Smooth muscle cell (in vitro differentiated cells): ENCODE data around the gene EVA1C. TPM values are rescaled to one million over a fixed set of nuclear protein-coding genes. Genes with fewer than 3 reads are reported as not detected.

ENCODE experiments used
- DNase-seq: peaks from one replicate; lab custom pipeline; 2025; ENCODE audit not compliant: unreplicated experiment; lab: John Stamatoyannopoulos, UW
- H2AFZ ChIP-seq: fragments of 200-600 bp; sonication (generic); 2 replicates; pipeline ENCODE4 v1.6.0; 2016; ENCODE audit warnings: antibody characterized with exemption, low read depth, mild to moderate bottlenecking
- H3F3A ChIP-seq: fragments of 200-600 bp; sonication (generic); 2 replicates; pipeline ENCODE4 v1.6.0; 2017; ENCODE audit warnings: antibody characterized with exemption, low read depth
- H3K27ac ChIP-seq: fragments of 200-600 bp; sonication (generic); 2 replicates; pipeline ENCODE4 v1.5.1; 2016; ENCODE audit warnings: low read depth, mild to moderate bottlenecking
- H3K27me3 ChIP-seq: fragments of 200-600 bp; sonication (generic); 2 replicates; pipeline ENCODE4 v1.6.1; 2016; ENCODE audit warnings: low read depth, mild to moderate bottlenecking
- H3K36me3 ChIP-seq: fragments of 200-600 bp; sonication (generic); 2 replicates; pipeline ENCODE4 v1.5.1; 2016; ENCODE audit warnings: low read depth
- H3K4me1 ChIP-seq: fragments of 200-600 bp; sonication (generic); 2 replicates; pipeline ENCODE4 v1.5.1; 2016; ENCODE audit warnings: low read depth
- H3K4me2 ChIP-seq: fragments of 200-600 bp; sonication (generic); 2 replicates; pipeline ENCODE4 v1.6.0; 2016; ENCODE audit warnings: mild to moderate bottlenecking
- H3K4me3 ChIP-seq: fragments of 200-600 bp; sonication (generic); 2 replicates; pipeline ENCODE4 v1.5.1; 2016; ENCODE audit warnings: mild to moderate bottlenecking
- H3K79me2 ChIP-seq: fragments of 200-600 bp; sonication (generic); 2 replicates; pipeline ENCODE4 v1.6.0; 2016; ENCODE audit warnings: low read depth, mild to moderate bottlenecking
- H3K9ac ChIP-seq: fragments of 200-600 bp; sonication (generic); 2 replicates; pipeline ENCODE4 v1.6.0; 2016; ENCODE audit warnings: low read depth
- H3K9me3 ChIP-seq: fragments of 200-600 bp; sonication (generic); replicated peaks from 2 replicates; pipeline ENCODE4 v1.5.1; 2016; ENCODE audit warnings: low read depth
- H4K20me1 ChIP-seq: fragments of 200-600 bp; sonication (generic); 2 replicates; pipeline ENCODE4 v1.6.0; 2016; ENCODE audit warnings: low read depth
- CTCF ChIP-seq: fragments of 200-600 bp; sonication (generic); IDR thresholded peaks from 2 replicates; pipeline ENCODE4 v1.5.1; 2017; ENCODE audit warnings: borderline replicate concordance, mild to moderate bottlenecking, antibody characterized with exemption; ENCODE audit not compliant: insufficient read depth, poor library complexity, severe bottlenecking
- WGBS: methylation state at CpG from one replicate; pipeline ENCODE4 v1.1.7; 2016; ENCODE audit warnings: low lambda C conversion rate; 5-methylcytosine and 5-hydroxymethylcytosine counted together
- polyA plus RNA-seq: library from polyadenylated mRNA; unstranded; fragments of >200 nt; fragmentation: Nextera tagmentation; extraction: Ambion mirVana; gene quantifications from 2 replicates; pipeline ENCODE4 v1.2.1, GENCODE V29; 2016
- total RNA-seq: library from RNA; depleted of rRNA; stranded (reverse); fragments of >200 nt; gene quantifications from 2 replicates; pipeline ENCODE4 v1.2.3, GENCODE V29; 2014

Gene EVA1C
- total and polyA plus RNA-seq, 2 experiments from 2014 or later, result 1.9 to 3.7 TPM

- Histone ChIP-seq H3K4me1 (peaks cover 4% of the 10 kb centered on the region), H3K4me3 (no peak overlapping the region), H3K9ac (no peak overlapping the region), H3K27ac (no peak overlapping the region), H3K27me3 (no peaks in the 10 kb centered on the region), H3K4me2 (no peak overlapping the region), H4K20me1 (no peaks in the 10 kb centered on the region), H2AFZ (no peak overlapping the region), H3K9me3 (no peaks in the 10 kb centered on the region), H3K79me2 (no peaks in the 10 kb centered on the region), H3F3A (no peaks in the 10 kb centered on the region), H3K36me3 (no peaks in the 10 kb centered on the region)
- no peak for DNase-seq
- WGBS, result 46% methylated on average over 4 of the region's 9 CpGs
- TF ChIP-seq CTCF, result no peak
Observed at GRCh38 chr21:32477424-32477745, 64.9 kb downstream of the EVA1C start.

GRCh38 chr21:32481875-32482408 lies 69.4 kb downstream of the EVA1C start:
- Histone ChIP-seq H3K9ac (no peak overlapping the region), H3K4me2 (peak overlapping the region; percentile 22), H4K20me1 (no peaks in the 10 kb centered on the region), H3K36me3 (no peaks in the 10 kb centered on the region), H3K27ac (no peak overlapping the region), H3K79me2 (no peaks in the 10 kb centered on the region), H3K4me1 (peaks cover 4% of the 10 kb centered on the region), H3K27me3 (no peaks in the 10 kb centered on the region), H3K9me3 (no peaks in the 10 kb centered on the region), H3F3A (no peaks in the 10 kb centered on the region), H2AFZ (no peak overlapping the region), H3K4me3 (no peak overlapping the region)
- no peak for TF ChIP-seq CTCF
- 85% methylated on average over 9 of the region's 9 CpGs for WGBS
- DNase-seq, result no peak

GRCh38 chr21:32482565-32483292 lies 70.2 kb downstream of the EVA1C start:
- H3K9ac ChIP-seq, result no peak overlapping the region
- 93% methylated on average over 11 of the region's 11 CpGs for WGBS
- no peaks in the 10 kb centered on the region for H3K9me3 ChIP-seq
- H3K4me3 ChIP-seq, result no peak overlapping the region
- no peak for TF ChIP-seq CTCF
- no peaks in the 10 kb centered on the region for H3F3A ChIP-seq
- no peaks in the 10 kb centered on the region for H3K79me2 ChIP-seq
- H3K4me1 ChIP-seq, result peaks cover 4% of the 10 kb centered on the region
- H3K27me3 ChIP-seq, result no peaks in the 10 kb centered on the region
- DNase-seq, result no peak
- no peaks in the 10 kb centered on the region for H4K20me1 ChIP-seq
- no peak overlapping the region for H2AFZ ChIP-seq
- H3K4me2 ChIP-seq, result no peak overlapping the region
- no peaks in the 10 kb centered on the region for H3K36me3 ChIP-seq
- H3K27ac ChIP-seq, result no peak overlapping the region

GRCh38 chr21:32483293-32483595 lies 70.7 kb downstream of the EVA1C start:
- Histone ChIP-seq H3K9ac (no peak overlapping the region), H3F3A (no peaks in the 10 kb centered on the region), H3K79me2 (no peaks in the 10 kb centered on the region), H3K27me3 (no peaks in the 10 kb centered on the region), H3K27ac (no peak overlapping the region), H3K36me3 (no peaks in the 10 kb centered on the region), H3K4me1 (peaks cover 4% of the 10 kb centered on the region), H3K9me3 (no peaks in the 10 kb centered on the region), H2AFZ (no peak overlapping the region), H3K4me2 (no peak overlapping the region), H4K20me1 (no peaks in the 10 kb centered on the region), H3K4me3 (no peak overlapping the region)
- TF ChIP-seq CTCF, result no peak
- DNase-seq, result no peak
- 64% methylated on average over 2 of the region's 2 CpGs for WGBS
